Suprapubic skin (tissue), 4 donors: Measurements from ENCODE around the gene PDE4D. TPM values are rescaled to one million over a fixed set of nuclear protein-coding genes. Genes with fewer than 3 reads are reported as not detected.
"Not testable (repeated sequence)": the region's sequence is repeated elsewhere in the genome, so short reads cannot be mapped to it uniquely, and the experiment has no call there.

Source experiments
- DNase-seq, 2 donors: peaks; one replicate each; pipeline ENCODE4 v3.0.0-alpha.2; 2019; ENCODE audit warnings: low spot score in 2 of 2
- H3K27ac ChIP-seq: fragments of 200-600 bp; sonication (generic); one replicate; pipeline ENCODE4 v1.5.1; 2019
- H3K27me3 ChIP-seq: fragments of 200-600 bp; sonication (generic); one replicate; pipeline ENCODE4 v1.5.1; 2019
- H3K36me3 ChIP-seq: fragments of 200-600 bp; sonication (generic); one replicate; pipeline ENCODE4 v1.5.1; 2019
- H3K4me1 ChIP-seq: fragments of 200-600 bp; sonication (generic); one replicate; pipeline ENCODE4 v1.5.1; 2019
- H3K4me3 ChIP-seq: fragments of 200-600 bp; sonication (generic); one replicate; pipeline ENCODE4 v1.5.1; 2019; ENCODE audit warnings: mild to moderate bottlenecking
- H3K9me3 ChIP-seq: fragments of 200-600 bp; sonication (generic); one replicate; pipeline ENCODE4 v1.5.1; 2019
- CTCF ChIP-seq, 2 donors: fragments of 200-600 bp in 1 of 2; fragments of 450-650 bp in 1 of 2; sonication (generic) in 1 of 2; IDR thresholded peaks; one replicate each; pipeline ENCODE4 v1.5.1; 2016 to 2019; ENCODE audit warnings: antibody characterized with exemption in 2 of 2, mild to moderate bottlenecking in 1 of 2, moderate library complexity in 1 of 2
- EP300 ChIP-seq: sonication (generic); formaldehyde crosslinking; IDR thresholded peaks from one replicate; pipeline ENCODE4 v1.6.1; 2017; ENCODE audit warnings: antibody characterized with exemption
- POLR2A ChIP-seq, 2 donors: fragments of 450-650 bp; IDR thresholded peaks; one replicate each; pipeline ENCODE4 v1.6.1; 2017; ENCODE audit warnings: antibody characterized with exemption in 2 of 2, mild to moderate bottlenecking in 2 of 2, moderate library complexity in 2 of 2
- POLR2AphosphoS5 ChIP-seq, 3 donors: sonication (generic); formaldehyde crosslinking; IDR thresholded peaks; one replicate each; pipeline ENCODE4 v1.6.1; 2017; ENCODE audit warnings: antibody characterized with exemption in 3 of 3
- WGBS: methylation state at CpG from one replicate; pipeline ENCODE4 v1.1.5; 2018; 5-methylcytosine and 5-hydroxymethylcytosine counted together
- total RNA-seq, 4 donors: library from RNA; depleted of rRNA; stranded (reverse); fragments of >200 nt; gene quantifications; one replicate each; pipeline ENCODE4 v1.1.0, GENCODE V29; 2016

Gene PDE4D
- total RNA-seq, 4 donors from 2014 or later = 26.8 to 57.2 (median 29.9) TPM

DNA sequence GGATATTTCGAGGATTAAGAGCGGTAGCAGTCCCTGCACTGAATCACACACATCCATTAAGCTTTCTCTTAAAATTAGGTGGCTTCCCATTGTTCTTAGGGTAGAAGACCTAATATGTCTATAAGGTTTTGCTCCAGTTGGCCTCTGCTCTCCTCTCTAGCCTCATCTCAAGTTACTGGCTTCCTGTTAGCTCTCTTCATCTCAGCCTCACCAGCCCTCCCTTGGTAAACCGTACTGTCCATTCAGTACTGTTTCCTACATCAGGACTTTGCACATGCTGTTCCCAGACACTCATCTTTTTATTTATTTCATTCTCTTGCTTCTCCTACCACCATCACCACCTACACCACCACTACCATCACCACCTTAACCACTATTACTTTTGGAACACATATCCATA lies 428.6 kb downstream of the PDE4D start:
- no peak overlapping the region for H3K4me3 ChIP-seq
- TF ChIP-seq POLR2A (IDR thresholded peaks at IDR 0.05) = no peak
- H3K27ac ChIP-seq = no peak overlapping the region
- no peaks in the 10 kb centered on the region for H3K4me1 ChIP-seq
- no peaks in the 10 kb centered on the region for H3K27me3 ChIP-seq
- no peaks in the 10 kb centered on the region for H3K9me3 ChIP-seq
- H3K36me3 ChIP-seq = no peaks in the 10 kb centered on the region
- DNase-seq = no peak
- 97% methylated on average over 3 of the region's 3 CpGs for WGBS

DNA sequence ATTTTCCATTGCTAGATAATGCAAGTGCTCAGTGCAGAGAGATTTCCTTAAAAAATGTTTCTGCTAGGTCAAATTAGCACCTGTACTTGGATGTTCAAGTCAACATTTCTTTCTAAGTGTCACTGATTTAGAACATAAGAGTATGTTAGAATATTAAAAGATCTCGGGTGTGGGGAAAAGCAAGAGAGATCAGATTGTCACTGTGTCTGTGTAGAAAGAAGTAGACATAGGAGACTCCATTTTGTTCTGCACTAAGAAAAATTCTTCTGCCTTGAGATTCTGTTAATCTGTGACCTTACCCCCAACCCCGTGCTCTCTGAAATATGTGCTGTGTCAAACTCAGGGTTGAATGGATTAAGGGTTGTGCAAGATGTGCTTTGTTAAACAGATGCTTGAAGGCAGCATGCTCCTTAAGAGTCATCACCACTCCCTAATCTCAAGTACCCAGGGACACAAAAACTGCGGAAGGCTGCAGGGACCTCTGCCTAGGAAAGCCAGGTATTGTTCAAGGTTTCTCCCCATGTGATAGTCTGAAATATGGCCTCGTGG lies 429.8 kb downstream of the PDE4D start:
- H3K4me3 ChIP-seq, DNase-seq, H3K9me3 ChIP-seq, H3K27me3 ChIP-seq, H3K36me3 ChIP-seq, H3K27ac ChIP-seq, H3K4me1 ChIP-seq: not testable (repeated sequence)
- 78% methylated on average over 2 of the region's 4 CpGs for WGBS

GRCh38 chr5:59462956-59463355 lies 430.6 kb downstream of the PDE4D start:
- H3K27ac ChIP-seq = no peak overlapping the region
- no peaks in the 10 kb centered on the region for H3K36me3 ChIP-seq
- H3K9me3 ChIP-seq = no peaks in the 10 kb centered on the region
- TF ChIP-seq POLR2A (IDR thresholded peaks at IDR 0.05) (no peak), EP300 (no peak), POLR2AphosphoS5 (IDR thresholded peaks at IDR 0.05) (no peak), CTCF (IDR thresholded peaks at IDR 0.05) (no peak)
- H3K4me1 ChIP-seq = no peaks in the 10 kb centered on the region
- no peak for DNase-seq
- 73% methylated on average over 1 of the region's 1 CpG for WGBS
- H3K4me3 ChIP-seq = no peak overlapping the region
- H3K27me3 ChIP-seq = no peaks in the 10 kb centered on the region

- H3K9me3 ChIP-seq = no peaks in the 10 kb centered on the region
- DNase-seq = no peak
- WGBS = 56% methylated on average over 4 of the region's 4 CpGs
Measured at GRCh38 chr5:59460368-59461153, 433.0 kb downstream of the PDE4D start.

GRCh38 chr5:59458966-59459729 lies 434.4 kb downstream of the PDE4D start:
- 93% methylated on average over 3 of the region's 3 CpGs for WGBS
- no peaks in the 10 kb centered on the region for H3K27me3 ChIP-seq
- H3K36me3 ChIP-seq = no peaks in the 10 kb centered on the region
- no peak for DNase-seq
- no peaks in the 10 kb centered on the region for H3K4me1 ChIP-seq
- TF ChIP-seq POLR2A (IDR thresholded peaks at IDR 0.05) (no peak), POLR2AphosphoS5 (IDR thresholded peaks at IDR 0.05) (no peak), CTCF (IDR thresholded peaks at IDR 0.05) (no peak), EP300 (no peak)
- H3K4me3 ChIP-seq = no peak overlapping the region
- no peaks in the 10 kb centered on the region for H3K9me3 ChIP-seq
- no peak overlapping the region for H3K27ac ChIP-seq

More at GRCh38 chr5:59460368-59461153, 433.0 kb downstream of the PDE4D start:
- no peaks in the 10 kb centered on the region for H3K36me3 ChIP-seq
- TF ChIP-seq EP300 (no peak), POLR2AphosphoS5 (IDR thresholded peaks at IDR 0.05) (no peak), CTCF (IDR thresholded peaks at IDR 0.05) (no peak), POLR2A (IDR thresholded peaks at IDR 0.05) (no peak)
- H3K4me1 ChIP-seq = no peaks in the 10 kb centered on the region
- H3K27me3 ChIP-seq = no peaks in the 10 kb centered on the region
- H3K4me3 ChIP-seq = no peak overlapping the region
- no peak overlapping the region for H3K27ac ChIP-seq

GRCh38 chr5:59458321-59458720 lies 435.2 kb downstream of the PDE4D start:
- Histone ChIP-seq H3K4me1 (no peaks in the 10 kb centered on the region), H3K27me3 (no peaks in the 10 kb centered on the region), H3K27ac (no peak overlapping the region), H3K4me3 (no peak overlapping the region), H3K36me3 (no peaks in the 10 kb centered on the region), H3K9me3 (no peaks in the 10 kb centered on the region)
- no peak for DNase-seq
- TF ChIP-seq CTCF (IDR thresholded peaks at IDR 0.05) (no peak), POLR2AphosphoS5 (IDR thresholded peaks at IDR 0.05) (no peak), POLR2A (IDR thresholded peaks at IDR 0.05) (no peak), EP300 (no peak)
- WGBS = 78% methylated on average over 4 of the region's 4 CpGs
